Measurements from ENCODE around the gene ADAMTS16. TPM values are rescaled to one million over a fixed set of nuclear protein-coding genes. Genes with fewer than 3 reads are reported as not detected.

ADAMTS16 gene
- total RNA-seq, 1 donor, result 0.27 TPM

DNA sequence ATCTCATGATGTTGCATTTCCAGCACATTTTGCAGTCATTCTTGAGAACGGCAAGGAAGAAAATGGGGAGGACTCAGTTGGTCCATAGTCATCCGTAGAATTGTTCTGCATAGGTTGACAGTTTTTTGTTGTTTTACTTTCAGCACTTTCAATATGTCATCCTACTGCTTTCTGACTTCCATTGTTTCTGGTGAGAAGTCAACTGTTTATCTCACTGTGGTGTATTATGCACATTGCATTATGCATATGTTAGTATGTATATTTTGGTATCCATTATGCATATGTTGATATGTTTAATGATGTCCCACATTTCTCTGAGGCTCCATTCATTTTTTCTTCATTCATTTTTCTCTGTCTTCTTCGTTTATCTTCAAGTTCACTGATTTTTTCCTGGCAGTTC, 10.5 kb downstream of the ADAMTS16 start:
- DNase-seq (ENCODE audit: low read depth), result no peak
- H3K4me3 ChIP-seq (ENCODE audit: low read depth, low read length), result no peak overlapping the region
- no peak for TF ChIP-seq CTCF (IDR thresholded peaks at IDR 0.05; ENCODE audit: insufficient read depth, low read length)

GRCh38 chr5:5154733-5155132, 14.6 kb downstream of the ADAMTS16 start:
- no peak for DNase-seq (ENCODE audit: low read depth)
- no peak for TF ChIP-seq CTCF (IDR thresholded peaks at IDR 0.05; ENCODE audit: insufficient read depth, low read length)

GRCh38 chr5:5155617-5156016, 15.5 kb downstream of the ADAMTS16 start:
- TF ChIP-seq CTCF (IDR thresholded peaks at IDR 0.05; ENCODE audit: insufficient read depth, low read length), result no peak
- H3K4me3 ChIP-seq (ENCODE audit: low read depth, low read length), result no peak overlapping the region
- no peak for DNase-seq (ENCODE audit: low read depth)

More at GRCh38 chr5:5154733-5155132, 14.6 kb downstream of the ADAMTS16 start:
- H3K4me3 ChIP-seq (ENCODE audit: low read depth, low read length), result no peak overlapping the region

DNA sequence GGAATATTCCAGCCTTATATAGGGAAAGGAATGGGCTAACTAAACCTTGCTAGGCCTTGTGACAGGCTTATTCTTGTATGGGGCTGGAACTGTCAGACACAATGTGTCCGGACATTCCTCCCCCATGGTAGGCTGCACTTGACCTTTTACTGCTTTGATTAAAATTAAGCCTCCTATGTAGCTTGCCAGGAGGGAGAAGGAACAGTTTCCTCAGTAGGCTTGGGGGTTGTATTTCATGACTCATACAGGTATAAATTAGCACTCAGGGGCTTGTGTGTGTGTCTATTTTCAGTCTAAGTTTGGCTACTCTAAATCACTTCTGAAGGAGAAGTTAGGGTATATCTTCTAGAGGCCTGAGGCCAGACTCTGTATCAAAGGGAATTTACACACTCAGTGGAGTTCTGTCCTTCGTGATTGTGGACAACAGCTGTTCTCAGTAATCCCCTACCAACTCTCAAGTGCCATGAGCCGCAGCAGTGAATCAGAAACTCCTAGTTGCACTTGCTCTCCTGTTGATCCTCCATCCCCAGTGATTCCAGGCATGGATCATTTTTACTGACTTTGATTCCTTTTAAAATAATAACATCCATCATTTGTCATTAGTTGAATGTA, 16.4 kb downstream of the ADAMTS16 start:
- TF ChIP-seq CTCF (IDR thresholded peaks at IDR 0.05; ENCODE audit: insufficient read depth, low read length), result no peak
- no peak overlapping the region for H3K4me3 ChIP-seq (ENCODE audit: low read depth, low read length)
- DNase-seq (ENCODE audit: low read depth), result no peak

GRCh38 chr5:5158472-5158895, 18.4 kb downstream of the ADAMTS16 start:
- TF ChIP-seq CTCF (IDR thresholded peaks at IDR 0.05; ENCODE audit: insufficient read depth, low read length), result no peak
- DNase-seq (ENCODE audit: low read depth), result peak; percentile 81
- no peak overlapping the region for H3K4me3 ChIP-seq (ENCODE audit: low read depth, low read length)

- H3K4me3 ChIP-seq (ENCODE audit: low read depth, low read length), result no peak overlapping the region
- TF ChIP-seq CTCF (IDR thresholded peaks at IDR 0.05; ENCODE audit: insufficient read depth, low read length), result no peak
- DNase-seq (ENCODE audit: low read depth), result no peak
These were observed 19.4 kb downstream of the ADAMTS16 start for GRCh38 chr5:5159282-5160103.
